ENCODE results near the gene PHRF1. TPM values are rescaled to one million over a fixed set of nuclear protein-coding genes. Genes with fewer than 3 reads are reported as not detected.

PHRF1 gene
- total and polyA plus RNA-seq, 9 of the 15 experiments (the other 6 are each of a cell fraction or from before 2014, with no cell fraction given): 0.07 to 37.2 (median 7.7) TPM

- peak in 2 of 3 experiments; percentile 81 to 96; a peak in 4 of 6 replicates for TF ChIP-seq ZBTB11 (CRISPR knock-in tag; IDR thresholded peaks at IDR 0.05)
- TF ChIP-seq ZNF511 (CRISPR knock-in tag; IDR thresholded peaks at IDR 0.05): no peak
- TF ChIP-seq, protein P1, sequence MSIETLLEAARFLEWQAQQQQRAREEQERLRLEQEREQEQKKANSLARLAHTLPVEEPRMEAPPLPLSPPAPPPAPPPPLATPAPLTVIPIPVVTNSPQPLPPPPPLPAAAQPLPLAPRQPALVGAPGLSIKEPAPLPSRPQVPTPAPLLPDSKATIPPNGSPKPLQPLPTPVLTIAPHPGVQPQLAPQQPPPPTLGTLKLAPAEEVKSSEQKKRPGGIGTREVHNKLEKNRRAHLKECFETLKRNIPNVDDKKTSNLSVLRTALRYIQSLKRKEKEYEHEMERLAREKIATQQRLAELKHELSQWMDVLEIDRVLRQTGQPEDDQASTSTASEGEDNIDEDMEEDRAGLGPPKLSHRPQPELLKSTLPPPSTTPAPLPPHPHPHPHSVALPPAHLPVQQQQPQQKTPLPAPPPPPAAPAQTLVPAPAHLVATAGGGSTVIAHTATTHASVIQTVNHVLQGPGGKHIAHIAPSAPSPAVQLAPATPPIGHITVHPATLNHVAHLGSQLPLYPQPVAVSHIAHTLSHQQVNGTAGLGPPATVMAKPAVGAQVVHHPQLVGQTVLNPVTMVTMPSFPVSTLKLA (conservative IDR thresholded peaks at IDR 0.05): peak; percentile 75 to 83
- TF ChIP-seq NFRKB (IDR thresholded peaks at IDR 0.05; ENCODE audit: low read depth): no peak
- TF ChIP-seq JUN (IDR thresholded peaks at IDR 0.05; ENCODE audit: borderline replicate concordance, low read depth, low read length): peak; percentile 30; the same call in 1 of the 2 replicates
- no peak for TF ChIP-seq JUN (CRISPR knock-in tag; IDR thresholded peaks at IDR 0.05; ENCODE audit: borderline replicate concordance)
- TF ChIP-seq ATF4 (CRISPR knock-in tag; IDR thresholded peaks at IDR 0.05): no peak
- no peak for TF ChIP-seq FUS (optimal IDR thresholded peaks at IDR 0.05; ENCODE audit: low read depth, low read length)
- 0 out of 2 replicates have a peak, but pooled peaks have one; percentile 22 for TF ChIP-seq ZBTB17 (CRISPR knock-in tag; IDR thresholded peaks at IDR 0.05)
- TF ChIP-seq ATF1 (CRISPR knock-in tag; IDR thresholded peaks at IDR 0.05): no peak
- peak; percentile 53; the same call in 1 of the 2 replicates for TF ChIP-seq ATF1 (tag; IDR thresholded peaks at IDR 0.05)
- no peak for TF ChIP-seq ZNF232 (CRISPR knock-in tag; IDR thresholded peaks at IDR 0.05)
- no peak for TF ChIP-seq BRD9 (IDR thresholded peaks at IDR 0.05; ENCODE audit: low read depth, partially characterized antibody)
- 0 out of 4 replicates have a peak, but pooled peaks of 1 of the 2 experiments have one; percentile 18 for TF ChIP-seq NRF1 (conservative IDR thresholded peaks at IDR 0.05 in 1 of 2, IDR thresholded peaks at IDR 0.05 in 1 of 2)
- no peak for TF ChIP-seq PML (IDR thresholded peaks at IDR 0.05; ENCODE audit: low read length)
Observed at GRCh38 chr11:575996-576768, at the start of gene PHRF1 (continued).

Measured in K562 (cell line).